ENCODE measurements around the gene USP48. TPM values are rescaled to one million over a fixed set of nuclear protein-coding genes. Genes with fewer than 3 reads are reported as not detected.
"Not testable (repeated sequence)": the region's sequence is repeated elsewhere in the genome, so short reads cannot be mapped to it uniquely, and the experiment has no call there.

Gene USP48
- total RNA-seq, 1 donor from 2014 or later = 28.4 TPM

- peak; percentile 60 for DNase-seq (ENCODE audit: low read depth)
Measured at GRCh38 chr1:21703318-21703963, 79.5 kb downstream of the USP48 start.

- no peak for DNase-seq (ENCODE audit: low read depth)
Measured at GRCh38 chr1:21702780-21703179, 80.2 kb downstream of the USP48 start.

- no peak for DNase-seq (ENCODE audit: low read depth)
Measured at GRCh38 chr1:21701401-21701800, 81.5 kb downstream of the USP48 start.

- DNase-seq (ENCODE audit: low read depth) = peak; percentile 41
Measured at GRCh38 chr1:21700094-21700493, 82.9 kb downstream of the USP48 start.

- DNase-seq (ENCODE audit: low read depth) = no peak
Measured at GRCh38 chr1:21696931-21697330, 86.0 kb downstream of the USP48 start.

GRCh38 chr1:21693732-21694131, 89.2 kb downstream of the USP48 start:
- DNase-seq (ENCODE audit: low read depth) = no peak

- DNase-seq (ENCODE audit: low read depth) = no peak
Measured at GRCh38 chr1:21691739-21692138, 91.2 kb downstream of the USP48 start.

GRCh38 chr1:21689661-21690372, 93.1 kb downstream of the USP48 start:
- DNase-seq (ENCODE audit: low read depth) = no peak

- no peak for DNase-seq (ENCODE audit: low read depth)
Measured at GRCh38 chr1:21687081-21687529, 95.8 kb downstream of the USP48 start.

- no peak for DNase-seq (ENCODE audit: low read depth)
Measured at GRCh38 chr1:21685946-21686678, 96.8 kb downstream of the USP48 start.

- peak; percentile 9 for DNase-seq (ENCODE audit: low read depth)
Measured at GRCh38 chr1:21681426-21681825, 101.5 kb downstream of the USP48 start.

GRCh38 chr1:21680918-21681317, 102.0 kb downstream of the USP48 start:
- no peak for DNase-seq (ENCODE audit: low read depth)

- DNase-seq (ENCODE audit: low read depth) = no peak
Measured at GRCh38 chr1:21680381-21680780, 102.6 kb downstream of the USP48 start.

GRCh38 chr1:21677168-21677567, 105.8 kb downstream of the USP48 start:
- DNase-seq (ENCODE audit: low read depth) = no peak

- no peak for DNase-seq (ENCODE audit: low read depth)
Measured at GRCh38 chr1:21674957-21675356, 108.0 kb downstream of the USP48 start.

- not testable (repeated sequence) for DNase-seq (ENCODE audit: low read depth)
Measured at GRCh38 chr1:21673853-21674252, 109.1 kb downstream of the USP48 start.

- DNase-seq (ENCODE audit: low read depth) = peak; percentile 59
Measured at GRCh38 chr1:21673277-21673780, 109.6 kb downstream of the USP48 start.

- DNase-seq (ENCODE audit: low read depth) = no peak
Measured at GRCh38 chr1:21672478-21673276, 110.3 kb downstream of the USP48 start.

- DNase-seq (ENCODE audit: low read depth) = no peak
Measured at GRCh38 chr1:21671915-21672314, 111.0 kb downstream of the USP48 start.

GRCh38 chr1:21670956-21671902, 111.7 kb downstream of the USP48 start:
- DNase-seq (ENCODE audit: low read depth) = no peak
